Transverse colon (tissue), 4 donors: ENCODE results near the gene RBM4B.

Experiments used
- CTCF ChIP-seq, 5 experiments: fragments of 200-600 bp in 3 of 5; fragments of 450-650 bp in 2 of 5; sonication (generic) in 3 of 5; IDR thresholded peaks; 1 replicate in 2 of 5; 2 replicates in 3 of 5; pipeline ENCODE4 v1.5.1; 2016 to 2017; ENCODE audit warnings: antibody characterized with exemption in 5 of 5, inconsistent platforms in 3 of 5, mild to moderate bottlenecking in 2 of 5, moderate library complexity in 1 of 5
- EP300 ChIP-seq: sonication (generic); formaldehyde crosslinking; IDR thresholded peaks from one replicate; pipeline ENCODE4 v1.6.1; 2017; ENCODE audit warnings: antibody characterized with exemption, low read depth
- POLR2A ChIP-seq: fragments of 450-650 bp; IDR thresholded peaks from one replicate; pipeline ENCODE4 v1.6.1; 2016; ENCODE audit warnings: antibody characterized with exemption, mild to moderate bottlenecking, moderate library complexity
- POLR2AphosphoS5 ChIP-seq, 3 donors: sonication (generic); formaldehyde crosslinking; IDR thresholded peaks; one replicate each; pipeline ENCODE4 v1.6.1; 2016; ENCODE audit warnings: antibody characterized with exemption in 3 of 3

DNA sequence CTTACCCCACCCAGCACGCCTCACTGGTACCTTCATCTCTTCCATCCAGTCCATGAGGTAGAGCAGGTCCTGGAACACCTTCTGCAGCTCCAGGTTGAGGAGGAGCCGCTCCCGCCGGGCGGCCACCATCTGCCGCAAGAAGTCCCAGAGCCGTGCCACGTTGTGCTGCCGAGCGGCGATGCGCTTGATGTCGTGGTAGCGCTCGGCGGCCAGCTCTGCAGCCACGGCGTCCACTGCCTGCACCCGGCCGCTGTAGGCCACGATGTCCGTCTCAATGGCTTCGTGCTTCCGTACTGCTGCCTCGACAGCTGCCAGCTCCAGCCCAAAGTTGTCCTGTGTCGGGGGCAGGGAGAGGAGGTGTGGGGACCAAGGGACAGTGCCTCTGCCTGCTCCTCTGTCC, 29.8 kb upstream of the RBM4B start:
- no peak for TF ChIP-seq POLR2A
- TF ChIP-seq POLR2AphosphoS5 (IDR thresholded peaks at IDR 0.05): no peak
- TF ChIP-seq CTCF (IDR thresholded peaks at IDR 0.05): no peak
- TF ChIP-seq EP300: no peak
